Fibroblast of mammary gland (primary cell): ENCODE results near the gene CCDC12.
"Not testable (repeated sequence)": the region's sequence is repeated elsewhere in the genome, so short reads cannot be mapped to it uniquely, and the experiment has no call there.

ENCODE experiments used
- DNase-seq: peaks from one replicate; pipeline ENCODE4 v3.0.0-alpha.2; 2010; ENCODE audit warnings: low read depth
- H3K4me3 ChIP-seq: 2 replicates; pipeline ENCODE4 v1.5.1; 2011; ENCODE audit warnings: low read depth, mild to moderate bottlenecking, low read length, moderate library complexity; ENCODE audit not compliant: control insufficient read depth
- CTCF ChIP-seq: conservative IDR thresholded peaks from 2 replicates; pipeline ENCODE4 v1.5.1; 2011; ENCODE audit warnings: low read depth, low read length, inconsistent platforms; ENCODE audit not compliant: control insufficient read depth, insufficient read depth

Gene CCDC12

DNA sequence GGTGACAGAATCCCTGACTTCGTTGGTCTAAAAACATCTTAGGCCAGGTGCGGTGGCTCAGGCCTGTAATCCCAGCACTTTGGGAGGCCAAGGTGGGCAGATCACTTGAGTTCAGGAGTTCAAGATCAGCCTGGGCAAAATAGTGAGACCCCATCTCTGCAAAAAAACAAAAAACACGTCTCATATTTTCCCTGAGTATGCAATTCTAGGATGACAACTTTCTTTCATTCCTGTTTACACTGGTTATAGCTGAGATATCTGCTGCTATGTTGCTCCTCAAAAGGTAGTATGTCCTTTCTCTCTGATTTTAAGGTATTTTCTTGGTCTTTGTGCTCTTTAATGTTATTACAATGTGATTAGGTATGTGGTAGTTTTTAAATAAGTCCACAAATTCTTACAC is 59.7 kb downstream of the CCDC12 start:
- H3K4me3 ChIP-seq, result no peak overlapping the region
- no peak for DNase-seq
- TF ChIP-seq CTCF, result no peak

- no peak for TF ChIP-seq CTCF
- H3K4me3 ChIP-seq, result no peak overlapping the region
- no peak for DNase-seq
These were observed 60.3 kb downstream of the CCDC12 start for GRCh38 chr3:46916278-46916677.

- TF ChIP-seq CTCF, result no peak
- no peak overlapping the region for H3K4me3 ChIP-seq
- DNase-seq, result no peak
These were observed 61.2 kb downstream of the CCDC12 start for GRCh38 chr3:46915297-46915822.

- TF ChIP-seq CTCF, result no peak
- no peak for DNase-seq
- H3K4me3 ChIP-seq, result no peak overlapping the region
These were observed 61.7 kb downstream of the CCDC12 start for GRCh38 chr3:46914849-46915248.

GRCh38 chr3:46913644-46914043 is 62.9 kb downstream of the CCDC12 start:
- TF ChIP-seq CTCF, result no peak
- H3K4me3 ChIP-seq, result no peak overlapping the region
- DNase-seq, result peak; percentile 59

DNA sequence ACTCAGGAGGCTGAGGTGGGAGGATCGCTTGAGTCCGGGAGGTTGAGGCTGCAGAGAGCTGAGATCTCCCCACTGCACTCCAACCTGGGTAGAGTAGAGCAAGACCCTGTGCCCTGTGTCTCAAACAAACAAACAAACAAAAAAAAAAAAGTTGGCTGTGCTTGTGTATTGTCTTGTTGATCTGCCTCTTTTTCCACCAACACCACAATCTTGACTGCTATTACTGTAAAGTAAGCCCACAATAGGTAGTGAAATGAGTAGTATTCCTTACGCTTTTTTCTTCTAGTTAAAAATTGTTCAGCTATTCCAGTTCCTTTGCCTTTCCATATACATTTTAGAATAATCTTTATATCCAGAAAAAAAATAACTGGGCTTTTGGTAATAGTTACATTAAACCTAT is 63.6 kb downstream of the CCDC12 start:
- H3K4me3 ChIP-seq, result no peak overlapping the region
- no peak for DNase-seq
- TF ChIP-seq CTCF, result no peak

DNA sequence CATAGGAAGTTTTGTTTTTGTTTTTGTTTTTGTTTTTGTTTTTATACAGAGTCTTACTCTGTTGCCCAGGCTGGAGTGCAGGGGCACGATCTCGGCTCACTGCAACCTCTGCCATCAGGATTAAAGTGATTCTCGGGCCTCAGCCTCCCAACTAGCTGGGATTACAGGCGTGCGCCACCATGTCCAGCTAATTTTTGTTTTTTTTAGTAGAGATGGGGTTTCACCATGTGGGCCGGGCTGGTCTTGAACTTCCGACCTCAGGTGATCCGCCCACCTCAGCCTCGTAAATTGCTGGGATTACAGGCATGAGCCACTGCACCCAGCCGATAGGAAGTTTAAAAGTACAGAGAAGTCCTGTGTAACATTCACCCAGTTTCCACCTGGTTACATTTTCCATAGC is 65.6 kb downstream of the CCDC12 start:
- not testable (repeated sequence) for H3K4me3 ChIP-seq, DNase-seq
